Stimulated activated CD4-positive, alpha-beta T cell treated with anti-CD3 and anti-CD28 coated beads, Interleukin-4, amount 100 ng/mL, for 1 hour (primary cell): ENCODE results near the gene NDST3.
"Not testable (repeated sequence)": the region's sequence is repeated elsewhere in the genome, so short reads cannot be mapped to it uniquely, and the experiment has no call there.

Experiments used
- DNase-seq: peaks from one replicate; pipeline ENCODE4 v3.0.0-alpha.2; 2020

The NDST3 gene

GRCh38 chr4:118190903-118191302, 156.6 kb downstream of the NDST3 start:
- no peak for DNase-seq

GRCh38 chr4:118193421-118193820, 159.1 kb downstream of the NDST3 start:
- DNase-seq, result no peak

- no peak for DNase-seq
These were observed 172.3 kb downstream of the NDST3 start for GRCh38 chr4:118206627-118207026.

- no peak for DNase-seq
These were observed 178.8 kb downstream of the NDST3 start for GRCh38 chr4:118213101-118213500.

- DNase-seq, result no peak
These were observed 181.5 kb downstream of the NDST3 start for GRCh38 chr4:118215826-118216225.

GRCh38 chr4:118221227-118221800, 187.0 kb downstream of the NDST3 start:
- DNase-seq, result no peak

- no peak for DNase-seq
These were observed 190.1 kb downstream of the NDST3 start for GRCh38 chr4:118224243-118224829.

- no peak for DNase-seq
These were observed 191.2 kb downstream of the NDST3 start for GRCh38 chr4:118225511-118225910.

- no peak for DNase-seq
These were observed 192.2 kb downstream of the NDST3 start for GRCh38 chr4:118226311-118227010.

- no peak for DNase-seq
These were observed 201.4 kb downstream of the NDST3 start for GRCh38 chr4:118235566-118236120.

GRCh38 chr4:118237531-118237930, 203.2 kb downstream of the NDST3 start:
- DNase-seq, result no peak

- no peak for DNase-seq
These were observed 215.6 kb downstream of the NDST3 start for GRCh38 chr4:118249890-118250289.

- no peak for DNase-seq
These were observed 220.1 kb downstream of the NDST3 start for GRCh38 chr4:118254368-118254767.

- DNase-seq, result no peak
These were observed 224.8 kb downstream of the NDST3 start for GRCh38 chr4:118259111-118259510.

GRCh38 chr4:118260309-118260708, 226.0 kb downstream of the NDST3 start:
- DNase-seq, result no peak

- no peak for DNase-seq
These were observed 229.8 kb downstream of the NDST3 start for GRCh38 chr4:118264096-118264495.

- DNase-seq, result peak; percentile 30
These were observed 231.2 kb downstream of the NDST3 start for GRCh38 chr4:118265312-118266144.

- DNase-seq, result not testable (repeated sequence)
These were observed 231.8 kb downstream of the NDST3 start for GRCh38 chr4:118266145-118266496.

- no peak for DNase-seq
These were observed 234.5 kb downstream of the NDST3 start for GRCh38 chr4:118268780-118269179.

GRCh38 chr4:118270492-118270891, 236.2 kb downstream of the NDST3 start:
- no peak for DNase-seq

GRCh38 chr4:118271788-118272187, 237.5 kb downstream of the NDST3 start:
- DNase-seq, result no peak

- no peak for DNase-seq
These were observed 239.4 kb downstream of the NDST3 start for GRCh38 chr4:118273642-118274041.

- DNase-seq, result no peak
These were observed 242.3 kb downstream of the NDST3 start for GRCh38 chr4:118276580-118276979.
